ENCODE data around the gene MIEN1.
A peak's percentile ranks its signal among the peaks of the same experiment; 100 is the strongest.
"Not testable (repeated sequence)": the region's sequence is repeated elsewhere in the genome, so short reads cannot be mapped to it uniquely, and the experiment has no call there.

Gene MIEN1

GRCh38 chr17:39699818-39700147 is 30.5 kb downstream of the MIEN1 start, which contains the start of gene ERBB2:
Gene ERBB2 (plus strand): TSS chr17:39700064. CDS start chr17:39700239, 175 bp downstream.
- in situ Hi-C loops (cut with HindIII; ENCODE audit: low pct_ligation_motif_present, low sequenced_read_pairs), result no loop called here
- Histone ChIP-seq H3K36me3 (replicated peaks) (no peaks in the 10 kb centered on the region), H3K27me3 (replicated peaks) (no peaks in the 10 kb centered on the region), H3K4me3 (ENCODE audit: low read depth, low read length) (peak within 1 kb of the TSS; percentile 72), H3K27ac (no peak within 1 kb of the TSS)
- peak; percentile 68 for DNase-seq
- no peak for TF ChIP-seq CTCF (IDR thresholded peaks at IDR 0.05; ENCODE audit: low read depth, low read length, missing control alignments)

GRCh38 chr17:39699157-39699817 is 31.0 kb downstream of the MIEN1 start:
- peak overlapping the region; percentile 72 for H3K4me3 ChIP-seq (ENCODE audit: low read depth, low read length)
- DNase-seq; in situ Hi-C loops (cut with HindIII; ENCODE audit: low pct_ligation_motif_present, low sequenced_read_pairs); H3K27me3 ChIP-seq (replicated peaks); H3K27ac ChIP-seq; H3K36me3 ChIP-seq (replicated peaks): not testable (repeated sequence)

- no peaks in the 10 kb centered on the region for H3K36me3 ChIP-seq (replicated peaks)
- no peak for DNase-seq
- H3K4me3 ChIP-seq (ENCODE audit: low read depth, low read length), result no peak overlapping the region
- TF ChIP-seq CTCF (IDR thresholded peaks at IDR 0.05; ENCODE audit: low read depth, low read length, missing control alignments), result no peak
- in situ Hi-C loops (cut with HindIII; ENCODE audit: low pct_ligation_motif_present, low sequenced_read_pairs), result no loop called here
- H3K27ac ChIP-seq, result no peak overlapping the region
- H3K27me3 ChIP-seq (replicated peaks), result no peaks in the 10 kb centered on the region
Observed at GRCh38 chr17:39697961-39698360, 32.4 kb downstream of the MIEN1 start.

- in situ Hi-C loops (cut with HindIII; ENCODE audit: low pct_ligation_motif_present, low sequenced_read_pairs), result no loop called here
Observed at GRCh38 chr17:39696731-39697130, 33.6 kb downstream of the MIEN1 start.

GRCh38 chr17:39695089-39695474 is 35.2 kb downstream of the MIEN1 start:
- in situ Hi-C loops (cut with HindIII; ENCODE audit: low pct_ligation_motif_present, low sequenced_read_pairs), result no loop called here
- no peak for TF ChIP-seq CTCF (IDR thresholded peaks at IDR 0.05; ENCODE audit: low read depth, low read length, missing control alignments)
- no peak overlapping the region for H3K27ac ChIP-seq
- H3K36me3 ChIP-seq (replicated peaks), result no peaks in the 10 kb centered on the region
- no peaks in the 10 kb centered on the region for H3K27me3 ChIP-seq (replicated peaks)
- no peak for DNase-seq
- no peak overlapping the region for H3K4me3 ChIP-seq (ENCODE audit: low read depth, low read length)

More at GRCh38 chr17:39696731-39697130, 33.6 kb downstream of the MIEN1 start:
- no peaks in the 10 kb centered on the region for H3K27me3 ChIP-seq (replicated peaks)
- DNase-seq, result no peak
- no peak for TF ChIP-seq CTCF (IDR thresholded peaks at IDR 0.05; ENCODE audit: low read depth, low read length, missing control alignments)
- no peaks in the 10 kb centered on the region for H3K36me3 ChIP-seq (replicated peaks)
- H3K4me3 ChIP-seq (ENCODE audit: low read depth, low read length), result no peak overlapping the region
- H3K27ac ChIP-seq, result no peak overlapping the region

- no peak for TF ChIP-seq CTCF (IDR thresholded peaks at IDR 0.05; ENCODE audit: low read depth, low read length, missing control alignments)
- H3K36me3 ChIP-seq (replicated peaks), result no peaks in the 10 kb centered on the region
- H3K27ac ChIP-seq, result no peak overlapping the region
- no peak overlapping the region for H3K4me3 ChIP-seq (ENCODE audit: low read depth, low read length)
- no peak for DNase-seq
- in situ Hi-C loops (cut with HindIII; ENCODE audit: low pct_ligation_motif_present, low sequenced_read_pairs), result no loop called here
- H3K27me3 ChIP-seq (replicated peaks), result no peaks in the 10 kb centered on the region
Observed at GRCh38 chr17:39694593-39694992, 35.7 kb downstream of the MIEN1 start.
